Thymus (tissue), 11 donors: ENCODE measurements around the gene HMGXB3. TPM values are rescaled to one million over a fixed set of nuclear protein-coding genes. Genes with fewer than 3 reads are reported as not detected.
"Not testable (repeated sequence)": the region's sequence is repeated elsewhere in the genome, so short reads cannot be mapped to it uniquely, and the experiment has no call there.

Experiments used
- DNase-seq, 9 donors: peaks; one replicate each; pipeline ENCODE4 v3.0.0-alpha.2; 2013; ENCODE audit warnings: low spot score in 9 of 9, low read depth in 6 of 9, missing footprints in 1 of 9
- H3K27ac ChIP-seq, 2 donors: one replicate each; pipeline ENCODE4 v1.5.1; 2013; ENCODE audit warnings: control low read depth in 1 of 2, low read depth in 1 of 2, low read length in 1 of 2, mild to moderate bottlenecking in 1 of 2, moderate library complexity in 1 of 2
- H3K27me3 ChIP-seq, 2 donors: one replicate each; pipeline ENCODE4 v1.5.1; 2013; ENCODE audit warnings: low read length in 1 of 2; ENCODE audit not compliant: control insufficient read depth in 2 of 2, insufficient read depth in 1 of 2
- H3K36me3 ChIP-seq, 2 donors: one replicate each; pipeline ENCODE4 v1.5.1; 2013; ENCODE audit warnings: low read length in 1 of 2, mild to moderate bottlenecking in 1 of 2, moderate library complexity in 1 of 2; ENCODE audit not compliant: control insufficient read depth in 2 of 2, insufficient read depth in 2 of 2
- H3K4me1 ChIP-seq, 2 donors: one replicate each; pipeline ENCODE4 v1.5.1; 2013; ENCODE audit warnings: low read length in 2 of 2; ENCODE audit not compliant: control insufficient read depth in 2 of 2, insufficient read depth in 2 of 2
- H3K4me3 ChIP-seq, 2 donors: one replicate each; pipeline ENCODE4 v1.5.1; 2013; ENCODE audit warnings: low read length in 2 of 2, control low read depth in 1 of 2, mild to moderate bottlenecking in 1 of 2
- H3K9me3 ChIP-seq, 2 donors: one replicate each; pipeline ENCODE4 v1.5.1; 2013; ENCODE audit warnings: low read length in 1 of 2, mild to moderate bottlenecking in 1 of 2; ENCODE audit not compliant: control insufficient read depth in 2 of 2, insufficient read depth in 1 of 2
- WGBS: extraction: QIAGEN DNeasy Blood & Tissue Kit; methylation state at CpG from one replicate; pipeline ENCODE4 v1.1.7; 2013; 5-methylcytosine and 5-hydroxymethylcytosine counted together
- polyA plus RNA-seq: library from polyadenylated mRNA; stranded (reverse); fragments of 200-250 nt; gene quantifications from one replicate; pipeline ENCODE4 v1.2.3, GENCODE V29; 2013
- total RNA-seq: library from RNA; stranded (reverse); fragments of 120-200 nt; gene quantifications from one replicate; pipeline ENCODE4 v1.2.4, GENCODE V29; 2013
- donor health status: healthy.

The HMGXB3 gene
- total and polyA plus RNA-seq, 2 donors: 14.0 to 27.0 TPM

GRCh38 chr5:150042459-150042858 is 41.9 kb downstream of the HMGXB3 start:
- H3K36me3 ChIP-seq: peaks cover 52 to 86% of the 10 kb centered on the region in 2 donors
- no peaks in the 10 kb centered on the region for H3K27me3 ChIP-seq
- no peak overlapping the region for H3K27ac ChIP-seq
- 98% methylated on average over 3 of the region's 3 CpGs for WGBS
- no peak overlapping the region for H3K4me3 ChIP-seq
- no peak for DNase-seq
- H3K4me1 ChIP-seq: peaks cover 0 to 6% of the 10 kb centered on the region in 2 donors
- peaks cover 0 to 4% of the 10 kb centered on the region in 2 donors for H3K9me3 ChIP-seq

GRCh38 chr5:150043657-150044328 is 43.3 kb downstream of the HMGXB3 start:
- no peak overlapping the region for H3K27ac ChIP-seq
- peaks cover 0 to 4% of the 10 kb centered on the region in 2 donors for H3K9me3 ChIP-seq
- no peak for DNase-seq
- peaks cover 0 to 8% of the 10 kb centered on the region in 2 donors for H3K4me1 ChIP-seq
- no peaks in the 10 kb centered on the region for H3K27me3 ChIP-seq
- H3K36me3 ChIP-seq: peaks cover 63 to 86% of the 10 kb centered on the region in 2 donors
- 44% methylated on average over 4 of the region's 4 CpGs for WGBS
- H3K4me3 ChIP-seq: no peak overlapping the region

GRCh38 chr5:150044329-150044681 is 43.8 kb downstream of the HMGXB3 start:
- no peak for DNase-seq
- Histone ChIP-seq H3K4me1 (peaks cover 0 to 8% of the 10 kb centered on the region in 2 donors), H3K27ac (no peak overlapping the region), H3K27me3 (no peaks in the 10 kb centered on the region), H3K9me3 (peaks cover 0 to 4% of the 10 kb centered on the region in 2 donors), H3K4me3 (no peak overlapping the region), H3K36me3 (peaks cover 68 to 88% of the 10 kb centered on the region in 2 donors)

GRCh38 chr5:150044712-150045111 is 44.2 kb downstream of the HMGXB3 start:
- DNase-seq: no peak
- Histone ChIP-seq H3K4me3 (no peak overlapping the region), H3K36me3 (peaks cover 72 to 89% of the 10 kb centered on the region in 2 donors), H3K27ac (no peak overlapping the region), H3K9me3 (peaks cover 0 to 4% of the 10 kb centered on the region in 2 donors), H3K4me1 (peaks cover 0 to 8% of the 10 kb centered on the region in 2 donors), H3K27me3 (no peaks in the 10 kb centered on the region)
- WGBS: 97% methylated on average over 7 of the region's 7 CpGs

GRCh38 chr5:150045549-150045948 is 45.0 kb downstream of the HMGXB3 start:
- 95% methylated on average over 6 of the region's 6 CpGs for WGBS
- H3K36me3 ChIP-seq: peaks cover 78 to 90% of the 10 kb centered on the region in 2 donors
- no peak for DNase-seq
- H3K4me1 ChIP-seq: peaks cover 0 to 8% of the 10 kb centered on the region in 2 donors
- H3K9me3 ChIP-seq: peaks cover 0 to 4% of the 10 kb centered on the region in 2 donors
- no peak overlapping the region for H3K27ac ChIP-seq
- H3K27me3 ChIP-seq: no peaks in the 10 kb centered on the region
- H3K4me3 ChIP-seq: no peak overlapping the region

- H3K4me1 ChIP-seq: peaks cover 0 to 8% of the 10 kb centered on the region in 2 donors
- WGBS: 80% methylated on average over 6 of the region's 6 CpGs
- no peak overlapping the region for H3K27ac ChIP-seq
- no peaks in the 10 kb centered on the region for H3K27me3 ChIP-seq
- H3K4me3 ChIP-seq: no peak overlapping the region
- no peak for DNase-seq
- H3K36me3 ChIP-seq: peaks cover 79 to 90% of the 10 kb centered on the region in 2 donors
- H3K9me3 ChIP-seq: peaks cover 0 to 4% of the 10 kb centered on the region in 2 donors
Observed at GRCh38 chr5:150046031-150046430, 45.5 kb downstream of the HMGXB3 start.

- not testable (repeated sequence) for H3K4me3 ChIP-seq, H3K27me3 ChIP-seq, H3K9me3 ChIP-seq, H3K4me1 ChIP-seq, H3K27ac ChIP-seq, DNase-seq
- 97% methylated on average over 14 of the region's 14 CpGs for WGBS
- H3K36me3 ChIP-seq: peaks cover 88% of the 10 kb centered on the region in 2 donors
Observed at GRCh38 chr5:150050172-150050811, 49.8 kb downstream of the HMGXB3 start.

GRCh38 chr5:150051657-150052195 is 51.2 kb downstream of the HMGXB3 start:
- no peaks in the 10 kb centered on the region for H3K9me3 ChIP-seq
- peaks cover 0 to 3% of the 10 kb centered on the region in 2 donors for H3K4me1 ChIP-seq
- 92% methylated on average over 18 of the region's 18 CpGs for WGBS
- H3K27me3 ChIP-seq: no peaks in the 10 kb centered on the region
- H3K4me3 ChIP-seq: no peak overlapping the region
- peaks cover 79 to 83% of the 10 kb centered on the region in 2 donors for H3K36me3 ChIP-seq
- no peak overlapping the region for H3K27ac ChIP-seq
- DNase-seq: no peak

- Histone ChIP-seq H3K9me3 (no peaks in the 10 kb centered on the region), H3K4me3 (no peak overlapping the region), H3K27me3 (no peaks in the 10 kb centered on the region), H3K27ac (no peak overlapping the region), H3K36me3 (peaks cover 74 to 77% of the 10 kb centered on the region in 2 donors), H3K4me1 (peaks cover 0 to 3% of the 10 kb centered on the region in 2 donors)
- no peak for DNase-seq
- WGBS: 64% methylated on average over 6 of the region's 6 CpGs
Observed at GRCh38 chr5:150052226-150052955, 51.9 kb downstream of the HMGXB3 start.
